Measurements from ENCODE around the gene CD99.

Gene CD99

GRCh38 chrX:2684256-2684655, 6.8 kb upstream of the CD99 start:
- Mint-ChIP-seq H3K27me3 (no peaks in the 10 kb centered on the region), H3K27ac (no peak overlapping the region), H3K9me3 (no peaks in the 10 kb centered on the region), H3K4me1 (ENCODE audit: low read depth) (no peaks in the 10 kb centered on the region), H3K36me3 (ENCODE audit: low read depth) (no peaks in the 10 kb centered on the region), H3K4me3 (no peak overlapping the region)

- no peak overlapping the region for H3K27ac Mint-ChIP-seq
- no peak overlapping the region for H3K4me3 Mint-ChIP-seq
- no peaks in the 10 kb centered on the region for H3K4me1 Mint-ChIP-seq (ENCODE audit: low read depth)
- no peaks in the 10 kb centered on the region for H3K27me3 Mint-ChIP-seq
- no peaks in the 10 kb centered on the region for H3K9me3 Mint-ChIP-seq
- no peaks in the 10 kb centered on the region for H3K36me3 Mint-ChIP-seq (ENCODE audit: low read depth)
Measured at GRCh38 chrX:2685886-2686285, 5.2 kb upstream of the CD99 start.

- Mint-ChIP-seq H3K4me3 (no peak overlapping the region), H3K9me3 (no peaks in the 10 kb centered on the region), H3K4me1 (ENCODE audit: low read depth) (peaks cover 25% of the 10 kb centered on the region), H3K27me3 (no peaks in the 10 kb centered on the region), H3K36me3 (ENCODE audit: low read depth) (peaks cover 20% of the 10 kb centered on the region), H3K27ac (peak overlapping the region; percentile 1)
Measured at GRCh38 chrX:2689773-2690666, 1.1 kb upstream of the CD99 start.

- Mint-ChIP-seq H3K4me3 (peak overlapping the region; percentile 95), H3K36me3 (ENCODE audit: low read depth) (peaks cover 32% of the 10 kb centered on the region), H3K9me3 (no peaks in the 10 kb centered on the region), H3K27ac (peak overlapping the region; percentile 95), H3K27me3 (no peaks in the 10 kb centered on the region), H3K4me1 (ENCODE audit: low read depth) (peaks cover 42% of the 10 kb centered on the region)
Measured at GRCh38 chrX:2691543-2692220, 587 bp downstream of the CD99 start.

- Mint-ChIP-seq H3K27me3 (no peaks in the 10 kb centered on the region), H3K36me3 (ENCODE audit: low read depth) (peaks cover 37% of the 10 kb centered on the region), H3K27ac (peak overlapping the region; percentile 95), H3K4me3 (peak overlapping the region; percentile 95), H3K9me3 (no peaks in the 10 kb centered on the region), H3K4me1 (ENCODE audit: low read depth) (peaks cover 50% of the 10 kb centered on the region)
Measured at GRCh38 chrX:2692221-2693112, 1.4 kb downstream of the CD99 start.

GRCh38 chrX:2693113-2694002, 2.3 kb downstream of the CD99 start:
- Mint-ChIP-seq H3K4me3 (peak overlapping the region; percentile 95), H3K9me3 (no peaks in the 10 kb centered on the region), H3K4me1 (ENCODE audit: low read depth) (peaks cover 59% of the 10 kb centered on the region), H3K27ac (peak overlapping the region; percentile 95), H3K27me3 (no peaks in the 10 kb centered on the region), H3K36me3 (ENCODE audit: low read depth) (peaks cover 44% of the 10 kb centered on the region)

- Mint-ChIP-seq H3K36me3 (ENCODE audit: low read depth) (peaks cover 57% of the 10 kb centered on the region), H3K27me3 (no peaks in the 10 kb centered on the region), H3K4me1 (ENCODE audit: low read depth) (peaks cover 73% of the 10 kb centered on the region), H3K27ac (peak overlapping the region; percentile 95), H3K9me3 (no peaks in the 10 kb centered on the region), H3K4me3 (peak overlapping the region; percentile 95)
Measured at GRCh38 chrX:2694914-2695267, 3.8 kb downstream of the CD99 start.

GRCh38 chrX:2696698-2697215, 5.7 kb downstream of the CD99 start:
- peaks cover 76% of the 10 kb centered on the region for H3K36me3 Mint-ChIP-seq (ENCODE audit: low read depth)
- peaks cover 5% of the 10 kb centered on the region for H3K9me3 Mint-ChIP-seq

GRCh38 chrX:2697306-2697705, 6.2 kb downstream of the CD99 start:
- Mint-ChIP-seq H3K27me3 (no peaks in the 10 kb centered on the region), H3K4me3 (peak overlapping the region; percentile 95), H3K36me3 (ENCODE audit: low read depth) (peaks cover 76% of the 10 kb centered on the region), H3K4me1 (ENCODE audit: low read depth) (peaks cover 97% of the 10 kb centered on the region), H3K27ac (peak overlapping the region; percentile 95), H3K9me3 (peaks cover 5% of the 10 kb centered on the region)

More at GRCh38 chrX:2696698-2697215, 5.7 kb downstream of the CD99 start:
- peaks cover 91% of the 10 kb centered on the region for H3K4me1 Mint-ChIP-seq (ENCODE audit: low read depth)
- no peaks in the 10 kb centered on the region for H3K27me3 Mint-ChIP-seq
- H3K4me3 Mint-ChIP-seq, result peak overlapping the region; percentile 95
- peak overlapping the region; percentile 95 for H3K27ac Mint-ChIP-seq

- H3K4me3 Mint-ChIP-seq, result peak overlapping the region; percentile 95
- H3K9me3 Mint-ChIP-seq, result peaks cover 5% of the 10 kb centered on the region
- no peaks in the 10 kb centered on the region for H3K27me3 Mint-ChIP-seq
- H3K27ac Mint-ChIP-seq, result peak overlapping the region; percentile 95
- peaks cover 99% of the 10 kb centered on the region for H3K4me1 Mint-ChIP-seq (ENCODE audit: low read depth)
- peaks cover 74% of the 10 kb centered on the region for H3K36me3 Mint-ChIP-seq (ENCODE audit: low read depth)
Measured at GRCh38 chrX:2697741-2698299, 6.7 kb downstream of the CD99 start.

GRCh38 chrX:2698604-2699003, 7.5 kb downstream of the CD99 start:
- Mint-ChIP-seq H3K9me3 (peaks cover 5% of the 10 kb centered on the region), H3K4me1 (ENCODE audit: low read depth) (peaks cover 99% of the 10 kb centered on the region), H3K27ac (peak overlapping the region; percentile 65), H3K36me3 (ENCODE audit: low read depth) (peaks cover 71% of the 10 kb centered on the region), H3K27me3 (no peaks in the 10 kb centered on the region), H3K4me3 (peak overlapping the region; percentile 95)

- H3K4me1 Mint-ChIP-seq (ENCODE audit: low read depth), result peaks cover 99% of the 10 kb centered on the region
- no peaks in the 10 kb centered on the region for H3K27me3 Mint-ChIP-seq
- H3K9me3 Mint-ChIP-seq, result peaks cover 5% of the 10 kb centered on the region
- H3K27ac Mint-ChIP-seq, result peak overlapping the region; percentile 81
- no peak overlapping the region for H3K4me3 Mint-ChIP-seq
- peaks cover 71% of the 10 kb centered on the region for H3K36me3 Mint-ChIP-seq (ENCODE audit: low read depth)
Measured at GRCh38 chrX:2699959-2700358, 8.9 kb downstream of the CD99 start.

GRCh38 chrX:2700405-2701320, 9.6 kb downstream of the CD99 start:
- Mint-ChIP-seq H3K27ac (peak overlapping the region; percentile 81), H3K4me1 (ENCODE audit: low read depth) (peaks cover 99% of the 10 kb centered on the region), H3K36me3 (ENCODE audit: low read depth) (peaks cover 76% of the 10 kb centered on the region), H3K4me3 (peak overlapping the region; percentile 3), H3K27me3 (no peaks in the 10 kb centered on the region), H3K9me3 (peaks cover 5% of the 10 kb centered on the region)

Measured in stimulated activated naive CD8-positive, alpha-beta T cell treated with anti-CD3 and anti-CD28 coated beads, Interleukin-15, Interleukin-2, amounts not matched to agents 100 ng/mL and 50 ng/mL, for 24 hours (primary cell).